Measurements from ENCODE around the gene PIGQ.

Gene PIGQ

DNA sequence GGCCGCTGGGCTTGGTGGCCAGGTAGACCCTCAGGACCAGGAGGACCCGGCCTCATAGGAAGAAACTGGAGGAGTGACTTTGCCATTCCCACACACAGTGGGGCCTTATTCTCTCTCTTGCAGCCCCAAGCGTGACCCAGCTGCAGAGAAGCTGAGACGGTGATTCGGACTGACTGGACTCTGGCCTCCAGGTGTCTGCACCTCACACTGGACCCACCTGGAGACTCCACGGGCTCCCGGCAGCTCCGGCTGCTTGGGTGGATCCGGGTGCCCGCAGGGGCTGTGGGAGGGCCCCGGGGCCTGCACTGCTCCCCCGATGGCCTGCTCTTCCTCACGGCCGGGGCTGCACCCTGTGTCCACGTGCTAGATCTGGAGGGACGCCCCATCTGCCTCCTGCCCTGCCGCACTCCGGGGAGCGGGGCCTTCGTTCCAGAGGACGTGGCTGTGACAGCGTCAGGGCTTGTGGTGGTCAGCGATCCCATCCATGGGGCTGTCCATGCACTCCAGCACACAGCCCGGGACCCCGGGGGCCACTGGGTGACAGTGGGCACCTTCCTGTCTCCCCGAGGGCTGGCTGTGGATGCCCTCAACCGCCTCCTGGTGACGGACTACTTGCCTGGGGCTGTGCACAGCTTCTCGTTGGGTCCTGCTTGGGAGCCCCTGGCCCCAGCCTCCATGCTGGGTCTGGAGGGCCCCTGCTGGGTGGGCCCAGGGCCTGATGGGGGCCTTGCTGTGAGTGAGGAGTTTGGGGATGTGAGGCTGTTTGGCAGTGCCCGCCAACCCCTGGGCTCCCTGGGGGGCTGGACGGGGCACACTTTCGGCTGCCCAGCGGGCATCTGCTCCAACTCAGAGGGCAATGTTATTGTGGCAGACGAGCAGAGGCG, 2.2 kb upstream of the PIGQ start:
- DNase-seq (ENCODE audit: low read depth) = no peak

DNA sequence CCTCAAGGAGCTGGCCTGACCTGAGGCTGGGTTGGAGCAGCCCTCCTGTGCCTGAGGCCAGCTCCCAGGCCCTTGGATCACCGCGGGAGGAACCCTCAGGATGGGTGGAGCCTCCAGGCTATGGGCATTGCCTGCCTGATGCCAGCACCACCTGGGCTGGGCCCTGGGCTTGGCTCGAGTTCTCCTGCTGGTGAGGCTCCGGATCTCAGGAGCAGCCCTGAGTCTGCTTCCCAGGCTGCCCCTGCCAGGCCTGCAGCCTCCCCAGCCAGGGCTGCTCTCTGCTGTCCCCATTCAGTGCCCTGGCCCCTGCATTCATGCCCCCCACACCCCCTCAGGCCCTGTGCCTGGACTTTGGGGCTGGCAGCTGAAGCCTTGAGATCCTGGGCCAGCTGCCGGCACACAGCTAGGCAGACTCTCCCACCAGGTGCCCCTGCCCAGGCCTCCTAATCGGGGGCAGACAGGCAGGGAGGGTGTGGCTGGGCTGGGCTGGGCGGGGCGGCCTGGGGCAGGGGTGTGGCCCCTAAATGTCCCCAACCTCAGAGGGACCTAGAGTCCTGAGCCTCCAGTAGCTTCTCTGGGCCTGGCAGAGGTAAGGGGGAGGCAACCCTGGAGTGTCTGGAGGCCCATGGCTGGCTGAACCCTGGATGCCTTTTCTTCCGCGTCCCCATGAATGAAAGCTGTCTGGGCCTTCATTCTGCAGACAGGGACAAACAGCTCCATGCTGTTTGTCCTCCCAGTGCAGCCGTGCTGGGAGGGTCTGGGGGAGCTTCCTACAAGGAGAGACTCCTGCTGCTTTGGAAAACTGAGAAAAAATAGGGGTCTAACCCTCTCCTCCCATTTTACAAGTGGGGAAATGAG, 1.1 kb upstream of the PIGQ start:
- DNase-seq (ENCODE audit: low read depth) = no peak

DNA sequence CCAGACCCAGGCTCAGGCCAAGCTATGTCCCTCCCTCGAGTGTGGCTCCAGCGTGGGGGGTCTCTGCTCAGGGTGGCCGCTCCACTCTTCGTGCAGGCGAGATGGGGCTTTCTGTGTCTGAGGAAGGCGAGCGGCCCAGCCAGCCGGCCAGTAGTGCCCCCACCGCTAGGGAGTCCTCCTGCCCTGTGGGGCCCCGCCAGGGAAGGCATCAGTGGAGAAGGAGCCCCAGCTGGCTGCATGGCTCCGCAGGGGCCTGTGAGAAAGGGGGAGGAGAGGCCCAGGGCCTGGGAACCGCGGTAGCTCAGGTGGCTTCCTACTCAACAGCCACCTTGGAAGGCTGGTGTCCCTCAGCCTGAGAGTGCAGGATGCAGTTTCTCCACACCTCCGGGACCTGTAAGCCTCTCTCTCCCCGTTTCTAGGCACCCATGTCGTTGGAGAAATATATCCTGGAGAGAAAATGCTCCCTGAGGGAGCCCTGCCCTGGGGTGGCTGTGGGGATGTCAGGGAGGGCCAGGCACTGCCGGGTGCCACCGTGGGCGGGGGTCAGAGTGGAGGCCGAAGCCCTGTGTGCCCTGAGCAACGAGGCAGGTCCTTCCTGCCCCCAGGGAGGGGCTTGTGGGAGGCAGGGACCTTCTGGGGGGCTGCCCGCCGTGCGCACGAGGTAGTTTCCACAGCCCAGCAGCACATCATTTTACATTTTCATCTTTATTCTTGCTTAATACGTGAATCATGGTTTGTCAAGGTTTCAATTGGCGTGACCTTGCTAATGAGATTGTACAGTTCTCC, 3.3 kb downstream of the PIGQ start:
- no peak for DNase-seq (ENCODE audit: low read depth)

DNA sequence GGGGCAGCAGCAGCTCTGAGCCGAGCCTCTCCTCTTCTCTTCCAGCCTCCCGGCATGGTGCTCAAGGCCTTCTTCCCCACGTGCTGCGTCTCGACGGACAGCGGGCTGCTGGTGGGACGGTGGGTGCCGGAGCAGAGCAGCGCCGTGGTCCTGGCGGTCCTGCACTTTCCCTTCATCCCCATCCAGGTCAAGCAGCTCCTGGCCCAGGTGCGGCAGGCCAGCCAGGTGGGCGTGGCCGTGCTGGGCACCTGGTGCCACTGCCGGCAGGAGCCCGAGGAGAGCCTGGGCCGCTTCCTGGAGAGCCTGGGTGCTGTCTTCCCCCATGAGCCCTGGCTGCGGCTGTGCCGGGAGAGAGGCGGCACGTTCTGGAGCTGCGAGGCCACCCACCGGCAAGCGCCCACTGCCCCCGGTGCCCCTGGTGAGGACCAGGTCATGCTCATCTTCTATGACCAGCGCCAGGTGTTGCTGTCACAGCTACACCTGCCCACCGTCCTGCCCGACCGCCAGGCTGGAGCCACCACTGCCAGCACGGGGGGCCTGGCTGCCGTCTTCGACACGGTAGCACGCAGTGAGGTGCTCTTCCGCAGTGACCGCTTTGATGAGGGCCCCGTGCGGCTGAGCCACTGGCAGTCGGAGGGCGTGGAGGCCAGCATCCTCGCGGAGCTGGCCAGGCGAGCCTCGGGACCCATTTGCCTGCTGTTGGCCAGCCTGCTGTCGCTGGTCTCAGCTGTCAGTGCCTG, 4.4 kb downstream of the PIGQ start:
- no peak for DNase-seq (ENCODE audit: low read depth)

DNA sequence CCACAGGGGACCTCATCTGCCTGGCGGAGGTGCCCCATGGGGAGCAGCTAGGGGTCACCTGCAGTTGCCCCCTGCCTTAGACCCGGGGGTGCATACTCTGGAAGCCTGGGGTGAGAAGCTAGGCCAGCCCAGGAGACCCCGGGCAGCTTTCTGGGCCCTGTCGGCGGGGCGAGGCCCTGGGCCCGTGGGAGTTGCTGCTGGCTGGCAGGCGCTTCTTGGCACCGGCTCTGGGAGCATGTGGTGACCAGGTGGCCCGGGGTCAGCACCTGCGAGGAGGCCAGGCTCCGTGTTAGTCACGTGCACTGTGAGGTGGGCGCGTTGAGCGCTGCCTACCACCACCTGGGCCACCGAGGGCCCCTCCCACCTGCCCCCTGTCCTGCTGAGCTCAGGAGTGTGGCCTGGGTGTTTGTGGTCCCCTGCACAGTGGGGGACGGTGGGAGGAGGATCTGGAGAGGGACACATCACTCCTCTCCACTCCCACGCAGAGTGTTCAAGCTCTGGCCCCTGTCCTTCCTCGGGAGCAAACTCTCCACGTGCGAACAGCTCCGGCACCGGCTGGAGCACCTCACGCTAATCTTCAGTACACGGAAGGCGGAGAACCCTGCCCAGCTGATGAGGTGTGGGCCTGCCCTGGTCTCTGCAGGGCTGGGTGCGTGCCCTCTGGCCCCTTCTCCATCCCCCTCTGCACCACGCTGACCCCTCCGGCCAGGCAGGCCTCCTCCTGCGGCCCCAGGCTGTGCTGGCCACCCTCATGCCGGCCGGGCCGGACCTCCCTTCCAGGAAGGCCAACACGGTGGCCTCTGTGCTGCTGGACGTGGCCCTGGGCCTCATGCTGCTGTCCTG, 5.8 kb downstream of the PIGQ start:
- DNase-seq (ENCODE audit: low read depth) = no peak

DNA sequence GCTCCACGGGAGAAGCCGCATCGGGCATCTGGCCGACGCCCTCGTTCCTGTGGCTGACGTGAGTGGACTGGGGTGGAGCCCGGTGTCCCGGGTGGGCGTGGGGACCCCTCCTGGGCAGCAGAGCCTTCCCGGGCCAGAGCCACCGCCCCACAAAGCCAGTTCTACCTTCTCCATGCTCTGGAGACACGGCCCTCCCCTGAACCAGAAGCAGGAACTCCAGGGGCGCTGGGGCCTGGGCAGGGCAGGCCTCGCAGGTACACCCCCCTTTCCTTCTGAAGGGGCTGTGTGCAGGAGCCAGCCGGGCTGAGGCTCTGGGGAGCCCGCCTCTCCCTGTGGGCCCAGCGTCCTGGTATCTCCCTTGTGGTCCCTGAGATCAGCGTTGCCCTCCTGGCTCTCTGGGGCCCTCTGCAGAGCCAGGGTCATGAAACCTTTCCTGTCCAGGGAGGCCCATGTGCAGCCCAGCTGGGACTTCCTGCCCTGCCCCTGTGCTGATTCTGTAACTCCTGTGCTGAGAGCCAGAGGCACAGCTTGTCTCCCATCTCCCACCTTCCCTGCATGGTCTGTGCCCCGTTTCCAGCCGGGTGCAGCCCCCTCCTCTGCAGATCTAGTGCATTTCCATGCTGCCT, 6.5 kb downstream of the PIGQ start:
- no peak for DNase-seq (ENCODE audit: low read depth)

DNA sequence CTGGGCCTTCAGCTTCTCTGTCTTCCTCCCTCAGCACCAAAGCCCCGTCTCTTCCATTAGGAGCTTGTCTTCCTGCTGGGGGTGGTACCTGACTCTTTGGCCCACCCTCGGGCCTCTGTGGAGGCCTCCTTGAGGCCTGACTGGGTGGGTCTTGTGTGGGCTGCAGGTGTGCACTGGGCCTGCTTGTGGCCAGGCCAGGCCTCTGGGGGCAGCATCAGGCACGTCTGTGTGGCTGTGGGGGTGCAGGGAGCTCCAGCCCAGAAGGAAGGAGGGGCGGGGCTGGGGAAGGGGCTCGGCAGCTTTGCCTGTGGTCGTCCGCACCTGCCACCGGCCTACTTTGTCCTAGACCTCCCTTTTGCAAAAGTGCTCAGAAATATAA, 7.0 kb downstream of the PIGQ start:
- no peak for DNase-seq (ENCODE audit: low read depth)

DNA sequence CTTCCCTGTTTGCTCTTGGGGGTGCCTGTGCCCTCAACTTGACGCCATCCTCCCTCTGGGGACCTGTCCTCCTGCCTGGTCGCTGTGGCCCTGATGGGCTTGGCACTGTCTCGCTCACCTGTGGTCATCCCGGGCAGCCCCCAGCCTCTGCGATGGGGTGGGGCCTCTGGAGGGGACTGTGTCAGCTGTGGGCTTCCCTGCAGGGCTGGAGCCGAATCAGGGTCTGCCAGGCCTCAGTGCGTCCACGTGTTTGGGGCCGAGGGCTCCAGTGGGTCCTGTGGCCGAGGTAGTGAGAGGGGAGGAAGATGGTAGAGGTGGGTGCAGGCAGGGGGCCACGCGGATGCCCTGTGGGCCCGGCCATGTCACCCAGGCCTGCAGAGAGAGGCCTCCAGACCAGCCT, 8.0 kb downstream of the PIGQ start:
- no peak for DNase-seq (ENCODE audit: low read depth)

DNA sequence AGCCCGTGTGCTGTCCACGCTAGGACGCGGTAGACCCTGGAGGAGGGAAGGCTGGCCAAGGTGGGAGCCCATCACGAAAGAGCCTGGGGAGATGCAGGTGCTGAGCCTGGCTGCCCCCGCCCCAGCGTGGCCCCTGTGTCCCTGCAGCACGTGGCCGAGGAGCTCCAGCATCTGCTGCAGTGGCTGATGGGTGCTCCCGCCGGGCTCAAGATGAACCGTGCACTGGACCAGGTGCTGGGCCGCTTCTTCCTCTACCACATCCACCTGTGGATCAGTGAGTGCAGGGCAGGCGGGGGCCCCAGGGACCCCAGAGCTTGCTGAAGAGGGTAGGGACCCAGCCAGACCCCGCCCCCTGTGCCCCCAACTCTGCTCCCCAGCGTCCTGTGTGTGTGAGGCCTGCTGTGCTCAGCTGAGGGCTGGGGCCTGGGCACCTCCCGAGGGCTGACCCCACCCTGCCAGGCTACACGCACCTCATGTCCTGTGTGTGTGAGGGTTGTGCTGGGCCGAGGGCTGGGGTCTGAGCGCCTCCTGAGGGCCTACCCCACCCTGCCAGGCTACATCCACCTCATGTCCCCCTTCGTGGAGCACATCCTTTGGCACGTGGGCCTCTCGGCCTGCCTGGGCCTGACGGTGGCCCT, 8.6 kb downstream of the PIGQ start:
- DNase-seq (ENCODE audit: low read depth) = no peak

DNA sequence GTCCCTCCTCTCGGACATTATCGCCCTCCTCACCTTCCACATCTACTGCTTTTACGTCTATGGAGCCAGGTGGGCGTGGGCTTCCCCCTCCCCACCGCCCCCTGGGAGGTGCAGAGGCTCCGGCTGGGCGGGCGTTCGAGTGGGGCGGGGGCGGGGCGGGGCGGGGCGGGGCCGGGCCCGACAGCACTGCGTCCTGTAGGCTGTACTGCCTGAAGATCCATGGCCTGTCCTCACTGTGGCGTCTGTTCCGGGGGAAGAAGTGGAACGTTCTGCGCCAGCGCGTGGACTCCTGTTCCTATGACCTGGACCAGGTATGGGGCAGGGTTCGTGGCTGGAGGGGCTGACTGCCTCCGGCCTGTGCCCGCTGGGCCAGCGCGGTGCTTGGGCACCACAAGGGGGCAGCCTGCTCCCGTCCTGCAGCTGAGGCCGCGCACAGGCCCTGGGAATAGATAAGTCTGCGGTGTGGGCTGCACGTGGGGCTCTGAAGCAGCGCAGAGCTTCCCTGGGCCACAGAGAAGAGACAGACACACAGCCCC, 9.2 kb downstream of the PIGQ start:
- DNase-seq (ENCODE audit: low read depth) = no peak

DNA sequence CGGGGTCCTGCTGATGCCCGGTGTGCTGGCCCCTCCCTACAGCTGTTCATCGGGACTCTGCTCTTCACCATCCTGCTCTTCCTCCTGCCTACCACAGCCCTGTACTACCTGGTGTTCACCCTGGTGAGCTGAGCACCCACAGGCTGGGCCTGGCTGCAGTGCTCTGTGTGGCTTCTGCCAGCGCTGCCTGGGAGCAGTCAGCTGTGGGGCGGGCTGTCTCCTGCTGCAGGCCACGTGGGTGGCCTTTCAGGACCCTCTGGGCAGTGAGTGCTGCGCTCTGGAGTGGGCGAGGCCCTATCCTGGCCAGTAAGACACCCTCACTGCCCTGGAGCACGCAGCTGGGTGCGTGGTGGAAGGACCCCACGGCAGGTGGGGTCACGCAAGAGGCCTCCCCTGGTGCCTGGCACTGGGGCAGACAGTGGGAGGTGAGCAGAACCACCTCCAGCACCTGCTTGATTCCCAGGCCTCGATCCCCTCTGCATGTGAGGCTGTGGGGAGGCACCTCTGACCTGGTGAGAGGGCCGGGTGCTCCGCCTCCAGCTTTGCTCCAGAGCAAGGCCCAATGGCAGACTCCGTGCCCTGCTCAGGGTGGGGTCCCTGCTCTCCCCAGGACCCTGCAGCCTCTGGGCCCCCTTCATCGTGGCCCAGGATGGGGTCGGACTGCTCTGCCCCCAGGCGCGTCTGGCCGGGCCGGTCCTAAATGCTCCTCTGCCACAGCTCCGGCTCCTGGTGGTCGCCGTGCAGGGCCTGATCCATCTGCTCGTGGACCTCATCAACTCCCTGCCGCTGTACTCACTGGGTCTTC, 10.6 kb downstream of the PIGQ start:
- no peak for DNase-seq (ENCODE audit: low read depth)

DNA sequence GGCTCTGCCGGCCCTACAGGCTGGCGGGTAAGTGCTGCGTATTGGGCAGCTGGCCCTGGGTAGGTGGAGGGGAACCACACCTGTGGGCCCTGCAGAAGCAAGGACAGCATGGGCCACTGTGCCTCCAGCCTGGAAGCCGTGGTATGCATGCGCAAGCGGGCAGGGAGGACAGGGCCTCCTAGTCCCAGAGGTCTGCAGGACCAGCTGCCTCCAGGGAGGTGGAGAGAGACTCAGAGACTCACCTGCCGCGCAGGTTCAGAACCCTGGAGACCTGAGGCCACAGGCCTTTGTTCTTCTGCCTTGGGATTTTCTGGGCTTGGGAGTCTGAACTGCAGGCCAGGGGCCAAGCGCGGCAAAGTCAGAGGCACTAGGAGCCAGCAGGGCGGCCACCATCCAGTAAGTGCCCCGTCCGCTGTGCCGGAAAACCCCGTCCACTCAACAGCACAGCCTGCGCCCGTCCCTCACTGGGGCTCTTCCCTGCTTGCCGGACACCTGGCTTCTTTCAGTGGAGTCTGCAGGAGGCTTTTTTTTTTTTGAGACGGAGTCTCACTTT, 11.3 kb downstream of the PIGQ start:
- no peak for DNase-seq (ENCODE audit: low read depth)

DNA sequence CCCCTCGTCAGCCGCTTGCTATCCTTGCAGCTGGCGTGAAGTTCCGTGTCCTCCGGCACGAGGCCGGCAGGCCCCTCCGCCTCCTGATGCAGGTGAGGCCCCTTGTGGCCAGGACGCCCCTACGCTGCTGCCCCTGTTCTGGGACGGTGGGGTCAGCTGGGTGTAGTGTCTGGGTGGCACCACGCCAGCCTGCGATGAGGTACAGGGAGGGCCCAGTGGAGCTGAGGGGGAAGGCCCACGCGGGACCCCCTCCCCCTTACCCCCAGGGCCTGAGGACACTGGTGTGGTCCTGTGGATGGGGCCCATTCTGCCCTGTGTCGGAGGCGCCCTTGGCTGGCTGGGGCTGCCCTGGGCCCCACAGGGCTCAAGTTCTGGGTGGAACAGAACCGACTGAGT, 12.4 kb downstream of the PIGQ start:
- no peak for DNase-seq (ENCODE audit: low read depth)

DNA sequence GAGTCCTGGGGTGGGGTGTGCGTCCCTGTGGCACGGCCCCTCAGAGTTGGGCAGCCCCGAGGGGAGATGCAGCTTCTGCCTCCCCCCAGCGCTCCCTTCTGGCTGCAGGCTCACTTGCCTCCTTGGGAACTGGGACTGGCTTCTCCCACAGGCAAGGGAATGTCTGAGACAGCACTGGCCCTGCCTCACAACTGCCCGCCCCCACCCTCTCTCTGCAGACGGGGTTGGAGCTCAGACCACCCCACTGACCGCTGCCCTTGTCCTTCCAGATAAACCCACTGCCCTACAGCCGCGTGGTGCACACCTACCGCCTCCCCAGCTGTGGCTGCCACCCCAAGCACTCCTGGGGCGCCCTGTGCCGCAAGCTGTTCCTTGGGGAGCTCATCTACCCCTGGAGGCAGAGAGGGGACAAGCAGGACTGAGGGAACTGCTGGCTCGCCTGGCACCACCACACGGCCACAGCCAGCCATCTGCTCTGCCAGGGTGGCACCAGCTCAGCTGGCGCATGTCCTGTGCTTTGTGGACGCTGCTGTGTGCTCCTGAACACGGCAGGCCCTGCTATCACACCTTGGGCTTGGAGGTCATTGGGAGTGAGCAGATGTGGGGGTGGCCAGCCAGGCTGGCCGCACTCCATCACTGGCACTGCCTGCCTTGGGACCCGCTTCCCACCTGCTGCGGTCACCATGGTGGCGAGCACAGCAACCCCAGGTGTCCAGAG, 13.0 kb downstream of the PIGQ start:
- no peak for DNase-seq (ENCODE audit: low read depth)

DNA sequence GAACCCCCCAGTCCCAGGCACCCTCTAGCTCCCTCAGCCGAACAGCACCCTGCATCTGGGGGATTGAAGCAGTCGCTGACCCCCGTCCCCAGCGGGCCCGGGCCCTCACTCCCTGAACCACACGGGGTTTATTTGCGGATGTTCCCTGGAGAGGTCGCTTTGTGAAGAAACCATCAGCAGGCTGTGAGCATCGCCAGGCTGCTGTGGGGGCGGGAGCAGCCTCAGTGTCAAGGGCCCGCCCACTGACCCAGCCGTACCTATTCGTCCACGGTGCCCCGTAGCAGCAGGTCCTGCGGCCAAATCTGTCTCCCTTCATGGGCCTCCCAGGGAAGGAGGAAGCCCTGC, 13.7 kb downstream of the PIGQ start:
- no peak for DNase-seq (ENCODE audit: low read depth)

DNA sequence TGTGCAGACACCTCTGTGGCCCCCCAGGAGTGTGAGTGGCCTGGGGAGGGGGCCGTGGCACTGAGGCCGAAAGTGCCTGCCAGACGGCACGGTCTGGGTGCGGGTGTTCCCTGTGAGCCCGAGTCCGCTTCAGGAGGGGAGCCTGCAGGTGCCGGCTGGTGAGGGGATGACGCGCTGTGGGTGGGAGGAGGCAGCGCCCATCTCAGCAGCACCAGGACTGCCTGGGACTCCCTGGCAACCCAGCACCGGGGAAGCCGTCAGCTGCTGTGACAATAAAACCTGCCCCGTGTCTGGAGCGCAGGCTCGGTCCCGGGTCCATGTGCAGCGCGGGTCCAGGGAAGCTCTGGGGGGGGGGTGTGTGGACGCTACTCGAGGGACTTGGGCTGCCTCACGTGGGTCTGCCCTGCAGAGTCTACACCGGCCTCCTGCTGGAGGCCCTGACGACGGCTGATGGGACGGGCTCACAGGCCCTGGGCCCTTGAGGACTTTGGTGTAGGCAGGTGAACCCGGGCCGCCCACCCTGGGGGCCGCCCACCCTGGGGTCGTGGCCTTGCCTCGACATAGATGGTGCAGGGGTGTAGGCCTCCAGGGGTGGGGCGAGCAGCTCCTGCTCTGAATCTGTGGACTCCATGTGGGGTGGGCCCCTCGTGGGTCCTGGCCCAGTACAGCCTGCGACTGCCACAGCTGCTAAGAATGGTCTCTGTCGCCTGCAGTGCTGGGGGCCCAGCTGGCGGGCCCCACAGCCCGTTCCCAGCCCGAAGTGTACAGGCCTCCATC, 14.2 kb downstream of the PIGQ start:
- DNase-seq (ENCODE audit: low read depth) = no peak

DNA sequence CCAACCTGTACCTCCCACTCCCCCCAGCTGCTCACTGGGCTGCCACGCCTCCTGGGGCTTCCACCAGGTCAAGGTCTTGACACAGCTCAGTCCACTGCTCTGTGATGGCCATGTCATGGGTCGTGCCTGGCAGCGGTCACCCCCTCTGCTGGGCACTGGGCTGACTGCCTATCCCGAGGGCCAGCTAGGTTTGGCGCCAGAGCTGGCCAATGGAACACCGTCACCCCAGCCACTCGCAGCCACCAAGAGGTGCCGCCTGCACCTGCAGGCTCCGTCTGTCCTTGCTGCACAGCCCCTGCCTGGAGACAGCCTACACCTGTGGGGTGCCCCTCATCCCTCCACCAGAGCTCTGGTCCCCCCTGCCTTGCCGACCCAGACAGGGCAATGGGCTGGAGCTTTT, 15.6 kb downstream of the PIGQ start:
- no peak for DNase-seq (ENCODE audit: low read depth)

All from non-pigmented ciliary epithelial cell (primary cell).